CD4-positive, alpha-beta T cell (primary cell): Measurements from ENCODE around the gene TROAP. TPM values are rescaled to one million over a fixed set of nuclear protein-coding genes. Genes with fewer than 3 reads are reported as not detected.

ENCODE experiments used
- ATAC-seq: fragments of 200-7000 bp; cut with Tn5 transposase; one replicate; pipeline ENCODE4 v1.10.0; 2022; ENCODE audit warnings: mild to moderate bottlenecking; ENCODE audit not compliant: poor library complexity
- CTCF ChIA-PET: fragments of 350-600 bp; sonication (Branson Sonifier 250); formaldehyde crosslinking; loops from one replicate; lab custom pipeline; 2021; ENCODE audit warnings: antibody characterized with exemption, inconsistent platforms; lab: Charles Lee
- POLR2A ChIA-PET: fragments of 350-600 bp; sonication (Branson Sonifier 250); formaldehyde crosslinking; loops from one replicate; lab custom pipeline; 2021; ENCODE audit warnings: antibody characterized with exemption, inconsistent platforms; lab: Charles Lee
- DNase-seq, 14 experiments: peaks; one replicate each; pipeline ENCODE4 v3.0.0-alpha.2; 2013 to 2020; ENCODE audit warnings: mixed read lengths in 2 of 14
- H3K27ac ChIP-seq, 2 donors: one replicate each; pipeline versions ENCODE4 v1.5.1 to v1.7.0; 2013; ENCODE audit warnings: low read length in 2 of 2, low read depth in 1 of 2, mild to moderate bottlenecking in 1 of 2
- H3K27me3 ChIP-seq, 2 experiments: 1 replicate in 1 of 2; 2 replicates in 1 of 2; pipeline versions ENCODE4 v1.6.1 to v1.7.0; 2013; ENCODE audit warnings: low read length in 2 of 2, control low read depth in 1 of 2, mild to moderate bottlenecking in 1 of 2, moderate library complexity in 1 of 2; ENCODE audit not compliant: insufficient read depth in 2 of 2, control insufficient read depth in 1 of 2
- H3K36me3 ChIP-seq: one replicate; pipeline ENCODE4 v1.6.1; 2013; ENCODE audit warnings: low read length, control low read depth; ENCODE audit not compliant: insufficient read depth
- H3K4me1 ChIP-seq: one replicate; pipeline ENCODE4 v1.6.1; 2013; ENCODE audit warnings: low read length, control low read depth; ENCODE audit not compliant: insufficient read depth
- H3K4me3 ChIP-seq: one replicate; pipeline ENCODE4 v1.5.1; 2013; ENCODE audit warnings: mild to moderate bottlenecking, low read length, moderate library complexity
- H3K9me3 ChIP-seq, 2 experiments: 1 replicate in 1 of 2; 2 replicates in 1 of 2; pipeline versions ENCODE4 v1.6.1 to v1.7.0; 2013; ENCODE audit warnings: low read length in 2 of 2, mild to moderate bottlenecking in 2 of 2, control low read depth in 1 of 2, moderate library complexity in 1 of 2; ENCODE audit not compliant: control insufficient read depth in 1 of 2, insufficient read depth in 1 of 2
- H3K27ac Mint-ChIP-seq: one replicate; pipeline ENCODE4 v1.8.0; 2020; ENCODE audit warnings: mixed read lengths
- H3K27me3 Mint-ChIP-seq: one replicate; pipeline ENCODE4 v1.8.0; 2021; ENCODE audit warnings: mixed read lengths
- H3K36me3 Mint-ChIP-seq: one replicate; pipeline ENCODE4 v1.8.0; 2021; ENCODE audit warnings: low read depth, mixed read lengths
- H3K4me1 Mint-ChIP-seq: one replicate; pipeline ENCODE4 v1.8.0; 2021; ENCODE audit warnings: low read depth, mixed read lengths
- H3K4me3 Mint-ChIP-seq: one replicate; pipeline ENCODE4 v1.8.0; 2020; ENCODE audit warnings: mild to moderate bottlenecking, mixed read lengths
- H3K9me3 Mint-ChIP-seq: one replicate; pipeline ENCODE4 v1.8.0; 2020; ENCODE audit warnings: mixed read lengths
- CTCF ChIP-seq: fragments of 200-600 bp; IDR thresholded peaks from one replicate; pipeline ENCODE4 v1.8.0; 2022; ENCODE audit warnings: antibody characterized with exemption, mild to moderate bottlenecking
- intact Hi-C, 2 experiments: fragments of 100-400 bp; cut with DNase I in 1 of 2; cut with micrococcal nuclease in 1 of 2; formaldehyde crosslinking; loops; one replicate each; pipeline versions ENCODE4 v1.15.1 to v1.9.0; 2023 to 2025; cut with DNase I, micrococcal nuclease
- total RNA-seq, 174 experiments: library from RNA in 2 of 174; stranded (reverse) in 2 of 174; gene quantifications; one replicate each; pipeline ENCODE4 v1.2.3 and lab custom pipeline; 2021 to 2026

The TROAP gene
- total RNA-seq, 2 experiments from 2014 or later, result 0.30 to 0.31 TPM

GRCh38 chr12:49336645-49337584, 13.9 kb downstream of the TROAP start, which contains the start of gene C1QL4:
Gene C1QL4, minus strand, starts transcription at chr12:49337188. Its CDS starts 711 bp downstream, at chr12:49336477.
- Histone ChIP-seq H3K4me1 (peaks cover 33% of the 10 kb centered on the region), H3K9me3 (peaks cover 0 to 8% of the 10 kb centered on the region in 2 experiments), H3K4me3 (peak within 1 kb of the TSS; percentile 48), H3K36me3 (no peaks in the 10 kb centered on the region), H3K27ac (no peak within 1 kb of the TSS), H3K27me3 (peaks cover 60 to 70% of the 10 kb centered on the region in 2 experiments)
- DNase-seq, result peak; percentile 79 to 93 (median 87)
- POLR2A ChIA-PET, result interaction anchor here (1.0 to 2.8 kb wide), 2 partner anchors 11 to 14 kb away, joined by 3 to 7 read pairs; partner anchors contain the start of genes DNAJC22 and TROAP
- CTCF ChIA-PET, result interaction anchor here (0.6 to 2.4 kb wide), 6 partner anchors 11 to 48 kb away, joined by 3 to 23 read pairs (median 8); partner anchors contain the start of gene TROAP
- H3K27ac Mint-ChIP-seq, result no peak within 1 kb of the TSS
- peak; percentile 97 for ATAC-seq
- H3K4me3 Mint-ChIP-seq, result peak within 1 kb of the TSS; percentile 85
- intact Hi-C loops, result loop anchor here (1.0 kb wide), 2 partner anchors 14 to 49 kb away; partner anchors contain the start of gene TROAP (in 1 of the 2)
- H3K27me3 Mint-ChIP-seq, result peaks cover 88% of the 10 kb centered on the region
- H3K9me3 Mint-ChIP-seq, result no peaks in the 10 kb centered on the region
- H3K36me3 Mint-ChIP-seq, result no peaks in the 10 kb centered on the region
- peaks cover 42% of the 10 kb centered on the region for H3K4me1 Mint-ChIP-seq
- peak; percentile 98 for TF ChIP-seq CTCF

GRCh38 chr12:49338830-49339463, 15.9 kb downstream of the TROAP start:
- H3K36me3 ChIP-seq, result no peaks in the 10 kb centered on the region
- Mint-ChIP-seq H3K36me3 (no peaks in the 10 kb centered on the region), H3K27me3 (peaks cover 88% of the 10 kb centered on the region), H3K9me3 (no peaks in the 10 kb centered on the region), H3K4me1 (peaks cover 53% of the 10 kb centered on the region), H3K4me3 (no peak overlapping the region), H3K27ac (no peak overlapping the region)
- no peak overlapping the region for H3K4me3 ChIP-seq
- H3K27me3 ChIP-seq, result peaks cover 71 to 81% of the 10 kb centered on the region in 2 experiments
- H3K4me1 ChIP-seq, result peaks cover 46% of the 10 kb centered on the region
- ChIA-PET POLR2A (interaction anchor here (1.6 to 2.8 kb wide), 2 partner anchors 9 to 16 kb away, joined by 6 to 7 read pairs; partner anchors contain the start of genes DNAJC22 and TROAP), CTCF (interaction anchor here (1.2 to 2.4 kb wide), 2 partner anchors 9 kb away, joined by 9 to 23 read pairs; no protein-coding TSS in a partner anchor)
- no peak for DNase-seq
- intact Hi-C loops, result no loop called here
- H3K27ac ChIP-seq, result no peak overlapping the region
- peaks cover 0 to 8% of the 10 kb centered on the region in 2 experiments for H3K9me3 ChIP-seq
- ATAC-seq, result no peak
- TF ChIP-seq CTCF, result no peak

GRCh38 chr12:49339464-49339861, 16.4 kb downstream of the TROAP start:
- Mint-ChIP-seq H3K9me3 (no peaks in the 10 kb centered on the region), H3K27me3 (peaks cover 89% of the 10 kb centered on the region), H3K36me3 (no peaks in the 10 kb centered on the region), H3K27ac (no peak overlapping the region), H3K4me1 (peaks cover 55% of the 10 kb centered on the region), H3K4me3 (no peak overlapping the region)
- intact Hi-C loops, result no loop called here
- Histone ChIP-seq H3K36me3 (no peaks in the 10 kb centered on the region), H3K27ac (no peak overlapping the region), H3K27me3 (peaks cover 70 to 81% of the 10 kb centered on the region in 2 experiments), H3K4me3 (no peak overlapping the region), H3K9me3 (peaks cover 0 to 8% of the 10 kb centered on the region in 2 experiments), H3K4me1 (peaks cover 51% of the 10 kb centered on the region)
- no peak for TF ChIP-seq CTCF
- ATAC-seq, result no peak
- POLR2A ChIA-PET, result interaction anchor here (1.6 kb wide), 1 partner anchor 17 kb away, joined by 6 read pairs; the partner anchor contains the start of gene TROAP
- DNase-seq, result no peak
- CTCF ChIA-PET, result interaction anchor here (1.2 kb wide), 1 partner anchor 8 kb away, joined by 9 read pairs; no protein-coding TSS in a partner anchor
